ENCODE results near the gene SH3BP1.
A peak's percentile ranks its signal among the peaks of the same experiment; 100 is the strongest.

SH3BP1 gene

GRCh38 chr22:37616201-37617083 is 23.0 kb upstream of the SH3BP1 start:
- no peak for DNase-seq (ENCODE audit: low read depth in 2 of 2)

DNA sequence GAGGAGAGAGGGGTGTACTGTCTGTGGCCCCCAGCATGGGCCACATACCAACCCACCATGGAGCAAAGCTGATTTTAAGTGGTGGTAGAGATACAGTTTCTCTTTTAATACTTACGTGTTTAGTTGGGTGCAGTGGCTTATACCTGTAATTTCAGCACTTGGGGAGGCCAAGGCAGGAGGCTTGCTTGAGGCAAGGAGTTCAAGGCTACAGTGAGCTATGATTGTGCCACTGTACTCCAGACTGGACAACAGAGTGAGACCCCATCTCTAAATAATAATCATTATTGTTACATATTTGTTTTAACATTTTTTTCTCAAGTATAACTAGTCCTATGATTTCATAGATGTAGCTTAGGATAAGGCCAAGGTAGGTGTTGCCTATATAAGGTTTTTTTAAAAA is 22.0 kb upstream of the SH3BP1 start:
- no peak for DNase-seq (ENCODE audit: low read depth in 2 of 2)

GRCh38 chr22:37618072-37618656 is 21.3 kb upstream of the SH3BP1 start:
- DNase-seq (ENCODE audit: low read depth in 2 of 2), result no peak

GRCh38 chr22:37618674-37619073 is 20.8 kb upstream of the SH3BP1 start:
- no peak for DNase-seq (ENCODE audit: low read depth in 2 of 2)

DNA sequence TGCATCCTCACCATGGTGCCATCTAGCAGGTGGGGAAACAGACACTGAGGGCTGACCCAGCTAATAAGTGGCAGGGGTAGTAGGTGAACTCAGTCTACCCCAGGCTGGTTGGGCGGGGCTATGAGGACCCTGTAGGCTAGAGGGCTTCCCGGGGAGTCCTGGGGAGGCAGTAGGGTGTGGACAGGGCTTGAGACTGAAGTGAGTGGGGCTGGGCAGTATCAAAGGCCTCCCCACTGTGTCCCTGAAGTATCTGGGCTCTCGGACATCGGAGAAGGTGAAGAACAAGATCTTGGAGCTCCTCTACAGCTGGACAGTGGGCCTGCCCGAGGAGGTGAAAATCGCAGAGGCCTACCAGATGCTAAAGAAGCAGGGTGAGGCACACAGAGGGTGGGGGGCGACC is 19.5 kb upstream of the SH3BP1 start:
- DNase-seq (ENCODE audit: low read depth in 2 of 2), result no peak

- no peak for DNase-seq (ENCODE audit: low read depth in 2 of 2)
These were observed 18.1 kb upstream of the SH3BP1 start for GRCh38 chr22:37621352-37621860.

DNA sequence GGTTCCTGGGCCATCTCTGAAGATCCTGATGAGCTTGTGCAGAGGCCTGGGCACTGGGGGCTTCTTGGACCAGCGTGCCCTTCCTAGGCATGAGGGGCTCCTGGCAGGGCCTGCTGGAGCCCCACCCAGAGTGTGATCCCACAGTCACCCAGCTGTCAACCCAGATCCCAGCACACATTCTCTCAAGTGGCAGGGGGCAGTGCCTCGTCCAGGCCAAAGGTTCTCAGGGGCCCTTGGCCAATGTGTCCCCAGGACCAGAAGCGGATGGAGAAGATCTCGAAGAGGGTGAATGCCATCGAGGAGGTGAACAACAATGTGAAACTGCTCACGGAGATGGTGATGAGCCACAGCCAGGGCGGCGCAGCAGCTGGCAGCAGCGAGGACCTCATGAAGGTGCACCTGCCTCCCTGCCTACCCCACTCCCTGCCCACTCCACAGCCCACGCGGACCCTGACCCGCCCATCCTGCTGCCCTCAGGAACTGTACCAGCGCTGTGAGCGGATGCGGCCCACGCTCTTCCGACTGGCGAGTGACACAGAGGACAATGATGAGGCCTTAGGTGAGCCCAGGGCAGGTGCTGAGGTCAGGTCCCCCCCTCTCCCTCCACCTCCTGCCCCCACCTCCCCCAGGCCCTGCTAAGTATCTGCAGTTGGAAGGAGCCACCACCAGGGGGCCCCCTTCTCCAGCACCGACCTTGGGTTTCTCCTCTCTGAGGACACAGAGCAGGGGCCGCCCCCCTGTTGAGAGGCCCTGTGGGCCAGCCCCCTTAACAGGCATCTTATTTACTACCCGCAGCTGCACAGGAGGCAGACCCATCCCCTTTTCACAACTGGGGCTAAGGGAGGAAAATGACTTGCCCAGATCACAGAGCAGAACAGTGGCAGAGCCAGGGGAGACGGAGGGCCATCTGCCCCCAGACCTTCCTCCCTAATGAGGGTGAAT is 16.1 kb upstream of the SH3BP1 start:
- DNase-seq (ENCODE audit: low read depth in 2 of 2), result peak in 1 of 2 donors; percentile 65

DNA sequence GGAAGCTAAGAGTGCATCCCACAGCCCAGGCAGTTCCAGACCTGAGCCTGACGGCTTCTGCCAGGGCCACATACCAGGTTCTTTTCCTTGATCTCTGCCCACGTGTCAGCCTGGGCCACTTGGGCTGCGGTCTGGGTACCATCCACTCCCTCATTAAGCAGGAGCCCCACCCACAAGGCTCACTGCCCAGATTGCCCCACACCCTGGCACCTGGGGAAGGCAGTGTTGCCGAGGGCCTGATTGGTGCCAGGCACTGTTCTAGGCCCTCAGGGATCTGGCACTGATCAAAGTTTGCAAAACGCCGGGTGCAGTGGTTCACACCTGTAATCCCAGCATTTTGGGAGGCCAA is 15.5 kb upstream of the SH3BP1 start:
- DNase-seq (ENCODE audit: low read depth in 2 of 2), result no peak

DNA sequence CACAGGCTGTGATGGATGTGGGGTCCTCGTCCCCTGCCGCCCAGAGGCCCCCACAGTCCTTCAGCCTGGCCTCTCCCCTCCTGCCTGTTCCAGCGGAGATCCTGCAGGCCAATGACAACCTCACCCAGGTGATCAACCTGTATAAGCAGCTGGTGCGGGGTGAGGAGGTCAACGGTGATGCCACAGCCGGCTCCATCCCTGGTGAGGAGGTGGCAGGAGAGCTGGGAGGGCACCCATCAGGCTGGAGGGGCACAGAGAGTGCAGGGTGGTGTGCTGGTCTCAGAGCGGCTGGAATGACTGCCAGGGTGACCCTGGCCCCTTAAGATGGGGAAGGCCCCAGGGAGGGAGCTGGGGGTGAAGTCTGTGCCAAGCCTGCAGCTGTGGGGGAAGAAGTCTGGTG is 14.6 kb upstream of the SH3BP1 start:
- DNase-seq (ENCODE audit: low read depth in 2 of 2), result no peak

- no peak for DNase-seq (ENCODE audit: low read depth in 2 of 2)
These were observed 13.7 kb upstream of the SH3BP1 start for GRCh38 chr22:37625737-37626136.

GRCh38 chr22:37626144-37626543 is 13.3 kb upstream of the SH3BP1 start:
- no peak for DNase-seq (ENCODE audit: low read depth in 2 of 2)

- no peak for DNase-seq (ENCODE audit: low read depth in 2 of 2)
These were observed 12.9 kb upstream of the SH3BP1 start for GRCh38 chr22:37626556-37627075.

DNA sequence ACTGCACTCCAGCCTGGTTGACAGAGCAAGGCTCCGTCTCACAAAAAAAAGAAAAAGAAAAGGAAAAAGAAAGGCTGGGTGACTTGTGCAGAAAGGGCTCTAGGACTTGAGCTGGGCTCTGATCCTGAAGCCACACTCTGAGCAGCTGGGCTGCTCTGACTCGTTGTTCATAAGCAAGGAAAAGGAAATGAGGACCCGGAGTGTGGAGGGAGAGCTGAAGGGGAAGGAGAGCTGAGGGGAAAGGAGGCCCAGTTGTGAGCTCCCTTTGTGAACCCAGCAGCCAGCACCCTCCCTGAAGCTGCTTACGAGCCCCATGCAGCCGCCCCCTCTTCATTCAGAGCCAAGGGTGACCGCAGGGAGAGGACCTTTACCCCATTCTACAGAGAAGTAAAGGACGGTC is 12.3 kb upstream of the SH3BP1 start:
- DNase-seq (ENCODE audit: low read depth in 2 of 2), result no peak

- DNase-seq (ENCODE audit: low read depth in 2 of 2), result peak in 1 of 2 donors; percentile 46
These were observed 11.9 kb upstream of the SH3BP1 start for GRCh38 chr22:37627545-37627944.

GRCh38 chr22:37628830-37629229 is 10.6 kb upstream of the SH3BP1 start:
- DNase-seq (ENCODE audit: low read depth in 2 of 2), result no peak

- no peak for DNase-seq (ENCODE audit: low read depth in 2 of 2)
These were observed 9.5 kb upstream of the SH3BP1 start for GRCh38 chr22:37629928-37630327.

DNA sequence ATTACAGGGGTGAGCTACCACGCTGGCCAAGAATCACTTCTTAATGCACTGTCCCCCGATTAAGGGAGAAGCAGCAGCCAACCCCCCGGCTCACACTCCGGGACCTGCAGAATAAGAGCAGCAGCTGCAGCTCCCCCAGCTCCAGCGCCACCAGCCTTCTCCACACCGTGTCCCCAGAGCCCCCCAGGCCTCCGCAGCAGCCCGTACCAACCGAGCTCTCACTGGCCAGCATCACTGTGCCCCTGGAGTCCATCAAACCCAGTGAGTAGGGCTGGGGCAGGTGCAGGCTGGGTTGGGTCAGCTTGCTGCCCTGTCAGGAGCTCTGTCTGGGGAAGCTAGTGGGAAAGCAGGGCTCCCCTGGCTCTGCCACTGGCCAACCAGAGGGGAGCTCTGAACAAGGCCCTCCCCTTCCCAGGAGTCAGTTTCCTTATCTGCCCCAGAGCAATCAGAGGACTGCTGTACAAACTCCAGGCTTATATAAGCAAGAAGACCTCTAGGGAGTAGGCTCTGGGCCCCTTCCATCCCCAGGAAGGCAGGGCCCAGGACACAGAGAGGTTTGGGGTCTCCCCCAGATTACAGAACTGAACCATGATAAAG is 8.5 kb upstream of the SH3BP1 start:
- DNase-seq (ENCODE audit: low read depth in 2 of 2), result no peak

GRCh38 chr22:37631448-37632173 is 7.9 kb upstream of the SH3BP1 start:
- no peak for DNase-seq (ENCODE audit: low read depth in 2 of 2)

- DNase-seq (ENCODE audit: low read depth in 2 of 2), result no peak
These were observed 7.0 kb upstream of the SH3BP1 start for GRCh38 chr22:37632174-37633088.
